ENCODE data around the gene SCGB3A2.
"Not testable (repeated sequence)": the region's sequence is repeated elsewhere in the genome, so short reads cannot be mapped to it uniquely, and the experiment has no call there.

Gene SCGB3A2

GRCh38 chr5:147869112-147869511, 9.4 kb upstream of the SCGB3A2 start:
- DNase-seq = no peak

GRCh38 chr5:147869892-147870291, 8.6 kb upstream of the SCGB3A2 start:
- DNase-seq = not testable (repeated sequence)

GRCh38 chr5:147871980-147872549, 6.4 kb upstream of the SCGB3A2 start:
- not testable (repeated sequence) for DNase-seq

GRCh38 chr5:147872744-147873435, 5.6 kb upstream of the SCGB3A2 start:
- DNase-seq = not testable (repeated sequence)

- DNase-seq = not testable (repeated sequence)
Observed at GRCh38 chr5:147874118-147874875, 4.2 kb upstream of the SCGB3A2 start.

- DNase-seq = no peak
Observed at GRCh38 chr5:147874910-147875367, 3.6 kb upstream of the SCGB3A2 start.

- no peak for DNase-seq
Observed at GRCh38 chr5:147876141-147876540, 2.4 kb upstream of the SCGB3A2 start.

- no peak for DNase-seq
Observed at GRCh38 chr5:147876626-147877025, 1.9 kb upstream of the SCGB3A2 start.

- no peak for DNase-seq
Observed at GRCh38 chr5:147879784-147880183, 1.3 kb downstream of the SCGB3A2 start.

GRCh38 chr5:147880487-147880886, 2.0 kb downstream of the SCGB3A2 start:
- DNase-seq = no peak

- no peak for DNase-seq
Observed at GRCh38 chr5:147882586-147883313, 4.2 kb downstream of the SCGB3A2 start.

- no peak for DNase-seq
Observed at GRCh38 chr5:147887026-147887627, 8.6 kb downstream of the SCGB3A2 start.

- DNase-seq = no peak
Observed at GRCh38 chr5:147887930-147888329, 9.4 kb downstream of the SCGB3A2 start.

- no peak for DNase-seq
Observed at GRCh38 chr5:147892696-147893296, 14.3 kb downstream of the SCGB3A2 start.

GRCh38 chr5:147893820-147894219, 15.3 kb downstream of the SCGB3A2 start:
- DNase-seq = no peak

GRCh38 chr5:147895864-147896263, 17.4 kb downstream of the SCGB3A2 start:
- DNase-seq = no peak

GRCh38 chr5:147898875-147899401, 20.4 kb downstream of the SCGB3A2 start:
- no peak for DNase-seq

GRCh38 chr5:147901599-147902039, 23.1 kb downstream of the SCGB3A2 start:
- no peak for DNase-seq

GRCh38 chr5:147902609-147903115, 24.2 kb downstream of the SCGB3A2 start:
- no peak for DNase-seq

- no peak for DNase-seq
Observed at GRCh38 chr5:147904110-147904509, 25.6 kb downstream of the SCGB3A2 start.

- no peak for DNase-seq
Observed at GRCh38 chr5:147906326-147907095, 28.0 kb downstream of the SCGB3A2 start, which contains the start of gene C5orf46. C5orf46 (minus strand) TSS chr5:147906538; CDS start chr5:147906501, 37 bp downstream.

All from GF-D8 (cell line).